ENCODE data around the gene GIT2.
"Not testable (repeated sequence)": the region's sequence is repeated elsewhere in the genome, so short reads cannot be mapped to it uniquely, and the experiment has no call there.

Gene GIT2

DNA sequence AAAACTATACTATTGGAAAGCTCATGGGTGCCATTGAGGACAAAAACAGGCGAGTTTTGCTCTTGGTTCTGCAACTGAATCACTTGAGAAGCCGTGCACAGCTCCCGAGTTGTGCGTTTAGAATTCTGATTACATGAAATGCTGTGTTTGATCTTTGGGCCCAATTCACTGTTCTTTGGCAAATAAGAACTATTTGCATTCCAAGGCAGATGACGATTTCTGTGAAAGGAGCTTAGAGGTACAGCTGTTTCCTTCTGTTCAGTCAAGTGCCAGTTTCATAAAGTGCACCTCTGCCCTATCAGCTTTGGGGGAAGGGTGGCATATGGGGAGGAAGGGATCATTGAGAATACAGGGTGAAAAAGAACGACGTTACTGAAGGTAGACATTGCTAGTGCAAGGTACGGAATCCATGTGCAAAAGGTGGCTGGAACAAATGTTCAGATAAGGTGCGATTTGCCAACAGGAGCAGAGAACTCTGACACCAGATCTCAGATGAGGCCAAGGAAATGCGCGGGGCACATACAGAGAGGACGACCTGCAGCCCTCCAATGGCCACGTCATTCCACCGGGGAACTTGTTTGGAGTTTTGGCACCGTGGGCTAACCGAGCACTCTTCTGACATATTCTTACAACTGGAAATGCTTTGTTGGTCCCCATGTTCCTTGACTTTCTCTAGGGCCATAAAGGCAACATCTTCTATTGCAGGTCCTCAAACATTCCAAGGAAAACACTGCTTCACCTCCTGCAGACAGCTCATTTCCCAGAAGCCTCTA, 66.0 kb downstream of the GIT2 start:
- Mint-ChIP-seq H3K4me1 (peaks cover 6% of the 10 kb centered on the region), H3K9me3 (no peaks in the 10 kb centered on the region), H3K27ac (peak overlapping the region; percentile 55), H3K4me3 (no peak overlapping the region), H3K36me3 (peaks cover 64% of the 10 kb centered on the region)
- no peak for DNase-seq (ENCODE audit: low spot score in 2 of 2)
- no peak for ATAC-seq

DNA sequence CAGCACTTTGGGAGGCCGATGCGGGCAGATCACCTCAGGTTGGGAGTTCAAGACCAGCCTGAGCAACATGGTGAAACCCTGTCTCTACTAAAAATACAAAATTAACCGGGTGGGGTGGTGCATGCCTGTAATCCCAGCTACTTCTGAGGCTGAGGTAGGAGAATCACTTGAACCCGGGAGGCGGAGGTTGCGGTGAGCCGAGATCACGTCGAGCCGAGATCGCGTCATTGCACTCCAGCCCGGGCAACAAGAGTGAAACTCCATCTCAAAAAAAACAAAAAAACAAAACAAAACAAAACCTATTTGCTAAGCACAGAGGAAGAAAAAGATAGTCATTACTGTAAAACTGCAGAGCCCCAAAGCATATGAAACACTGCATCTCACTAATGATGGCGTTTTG, 66.8 kb downstream of the GIT2 start:
- not testable (repeated sequence) for H3K4me3 Mint-ChIP-seq; DNase-seq (ENCODE audit: low spot score in 2 of 2); H3K27ac Mint-ChIP-seq; H3K4me1 Mint-ChIP-seq; ATAC-seq; H3K9me3 Mint-ChIP-seq
- H3K36me3 Mint-ChIP-seq: peaks cover 63% of the 10 kb centered on the region

DNA sequence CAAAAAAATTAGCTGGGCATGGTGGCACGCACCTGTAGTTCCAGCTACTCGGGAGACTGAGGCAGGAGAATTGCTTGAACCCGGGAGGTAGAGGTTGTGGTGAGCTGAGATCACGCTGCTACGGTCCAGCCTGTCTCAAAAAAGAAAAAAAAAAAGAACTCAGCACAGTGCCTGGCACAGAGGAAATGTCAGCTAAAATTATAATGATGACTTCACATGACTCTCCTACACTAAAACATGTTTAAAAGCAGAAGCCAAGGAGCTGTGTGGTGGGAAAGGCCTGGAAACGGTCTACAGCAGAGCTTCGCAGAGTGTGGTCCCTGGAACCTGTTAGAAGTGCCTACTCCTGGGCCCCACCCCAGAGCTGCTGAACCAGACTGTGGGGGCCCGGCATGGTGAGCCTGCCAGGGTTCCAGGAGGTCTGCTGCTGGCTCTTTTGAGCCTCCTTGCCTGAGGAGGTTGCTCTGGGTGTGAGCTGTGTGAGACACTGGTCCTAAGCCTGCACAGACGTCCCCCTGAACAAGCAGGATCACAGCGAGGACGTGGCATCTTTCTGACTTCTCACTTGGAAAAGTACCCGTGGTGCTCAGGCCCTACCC, 68.0 kb downstream of the GIT2 start:
- Mint-ChIP-seq H3K4me1 (peaks cover 6% of the 10 kb centered on the region), H3K27ac (no peak overlapping the region), H3K9me3 (no peaks in the 10 kb centered on the region), H3K4me3 (no peak overlapping the region), H3K36me3 (peaks cover 53% of the 10 kb centered on the region)
- ATAC-seq (no peak), DNase-seq (ENCODE audit: low spot score in 2 of 2) (no peak)

DNA sequence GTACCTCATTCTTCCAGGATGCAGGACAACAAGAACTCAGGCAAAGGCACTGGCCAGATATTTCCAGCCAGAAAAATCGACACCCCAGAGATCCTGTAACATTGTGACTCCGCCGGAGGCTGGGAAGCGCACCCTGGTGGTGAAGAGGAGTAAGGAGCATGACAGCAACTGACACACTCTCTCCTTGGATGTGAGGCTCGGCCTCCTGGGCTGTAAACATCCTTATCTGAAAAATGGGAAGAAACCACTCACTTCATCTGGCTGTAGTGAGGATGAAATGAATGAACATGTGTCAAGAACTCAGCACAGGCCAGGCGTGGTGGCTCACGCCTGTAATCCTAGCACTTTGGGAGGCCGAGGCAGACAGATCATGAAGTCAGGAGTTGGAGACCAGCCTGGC, 68.5 kb downstream of the GIT2 start:
- Mint-ChIP-seq H3K4me3 (no peak overlapping the region), H3K27ac (no peak overlapping the region), H3K9me3 (no peaks in the 10 kb centered on the region), H3K4me1 (peaks cover 6% of the 10 kb centered on the region), H3K36me3 (peaks cover 47% of the 10 kb centered on the region)
- DNase-seq (ENCODE audit: low spot score in 2 of 2) (peak in 1 of 2 donors; percentile 12), ATAC-seq (peak; percentile 65)

DNA sequence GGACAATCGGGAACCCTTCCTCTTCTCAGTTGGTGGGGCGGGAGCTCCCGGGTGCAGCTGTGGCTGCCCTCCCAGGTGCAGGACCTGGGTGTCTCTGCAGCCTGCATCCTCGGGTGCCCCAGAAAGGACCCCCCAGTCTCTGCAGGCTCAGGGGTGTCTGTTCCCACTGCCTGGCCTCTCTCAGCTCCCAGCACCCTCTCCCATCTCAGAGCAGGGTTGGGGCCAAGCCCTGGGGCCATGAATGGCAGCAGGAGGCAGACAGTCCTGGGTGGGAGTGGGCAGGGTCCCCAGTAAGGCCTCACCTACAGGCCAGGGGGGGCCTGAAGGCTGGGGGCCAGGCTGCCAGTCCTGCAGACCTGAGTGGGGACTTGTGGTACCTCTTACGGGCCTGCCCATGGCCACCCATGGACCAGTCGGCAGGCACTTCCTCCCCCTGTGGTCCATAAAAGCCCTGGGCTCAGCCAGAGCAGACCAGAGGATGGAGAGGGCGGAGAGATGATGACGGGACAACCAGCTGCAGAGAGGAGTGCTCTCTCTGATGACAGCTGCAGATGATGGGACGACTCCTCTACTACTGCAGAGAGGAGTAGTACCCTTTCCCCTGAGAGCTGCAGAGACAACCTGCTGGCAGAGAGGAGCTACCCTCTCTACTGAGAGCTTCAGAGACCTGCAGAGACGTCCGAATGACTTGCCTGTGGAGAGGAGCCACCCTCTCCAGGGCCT, 69.5 kb downstream of the GIT2 start:
- no peaks in the 10 kb centered on the region for H3K9me3 Mint-ChIP-seq
- DNase-seq (ENCODE audit: low spot score in 2 of 2) (no peak), ATAC-seq (no peak)
- H3K27ac Mint-ChIP-seq: no peak overlapping the region
- peaks cover 6% of the 10 kb centered on the region for H3K4me1 Mint-ChIP-seq
- H3K36me3 Mint-ChIP-seq: peaks cover 38% of the 10 kb centered on the region
- H3K4me3 Mint-ChIP-seq: no peak overlapping the region

DNA sequence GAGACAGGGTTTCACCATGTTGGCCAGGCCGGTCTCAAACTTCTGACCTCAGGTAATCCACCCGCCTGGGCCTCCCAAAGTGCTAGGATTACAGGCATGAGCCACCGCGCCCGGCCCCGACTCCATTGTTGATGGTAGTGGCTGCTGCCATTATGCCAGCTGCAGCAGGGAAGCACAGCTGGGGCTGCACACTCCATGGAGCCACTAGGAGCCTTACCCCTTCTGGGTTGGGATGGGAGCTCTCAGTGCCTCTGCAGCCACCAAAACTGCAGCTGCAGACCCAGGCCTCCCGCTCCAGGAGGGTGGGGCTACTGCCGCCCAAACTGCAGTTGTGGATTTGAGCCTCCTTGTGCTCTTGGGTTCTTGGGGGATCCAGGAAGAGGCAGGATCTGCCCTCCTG, 70.2 kb downstream of the GIT2 start:
- Mint-ChIP-seq H3K4me1 (peaks cover 6% of the 10 kb centered on the region), H3K4me3 (no peak overlapping the region), H3K27ac (no peak overlapping the region), H3K36me3 (peaks cover 37% of the 10 kb centered on the region), H3K9me3 (no peaks in the 10 kb centered on the region)
- ATAC-seq: no peak
- no peak for DNase-seq (ENCODE audit: low spot score in 2 of 2)

DNA sequence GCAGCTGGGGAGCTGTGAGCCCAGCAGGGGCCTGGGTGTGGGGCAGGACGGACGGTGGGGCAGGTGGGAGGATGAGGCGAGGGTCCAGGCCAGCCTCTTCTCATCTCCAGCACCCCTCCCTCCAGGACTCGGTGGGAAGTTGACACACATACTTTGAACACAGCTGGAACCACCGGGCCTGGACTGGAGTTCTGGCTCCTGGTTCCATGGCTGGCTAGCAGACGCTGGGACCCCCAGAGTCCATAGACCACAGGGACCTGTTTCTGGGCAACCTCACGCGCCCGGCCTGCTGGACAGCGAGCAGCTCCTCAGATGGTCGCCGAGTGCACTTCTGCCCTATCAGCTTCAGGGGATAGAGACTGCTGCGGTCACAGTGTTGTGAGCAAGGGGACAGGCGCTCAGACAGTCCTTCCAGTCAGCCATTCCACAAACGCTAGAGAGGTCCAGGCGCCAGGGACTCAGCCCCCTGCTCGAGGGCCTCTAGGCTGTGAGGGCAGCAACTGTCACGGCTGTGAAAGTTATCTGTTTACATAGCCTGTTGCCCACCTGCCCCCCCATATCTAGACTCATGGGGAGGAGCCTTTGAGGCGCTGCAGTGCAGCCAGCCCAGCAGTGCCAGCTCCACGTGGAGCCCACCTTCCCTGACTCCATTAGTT, 70.9 kb downstream of the GIT2 start:
- no peak for DNase-seq (ENCODE audit: low spot score in 2 of 2)
- Mint-ChIP-seq H3K36me3 (peaks cover 41% of the 10 kb centered on the region), H3K4me3 (no peak overlapping the region), H3K4me1 (peaks cover 6% of the 10 kb centered on the region), H3K9me3 (no peaks in the 10 kb centered on the region), H3K27ac (peak overlapping the region; percentile 21)
- ATAC-seq: no peak

DNA sequence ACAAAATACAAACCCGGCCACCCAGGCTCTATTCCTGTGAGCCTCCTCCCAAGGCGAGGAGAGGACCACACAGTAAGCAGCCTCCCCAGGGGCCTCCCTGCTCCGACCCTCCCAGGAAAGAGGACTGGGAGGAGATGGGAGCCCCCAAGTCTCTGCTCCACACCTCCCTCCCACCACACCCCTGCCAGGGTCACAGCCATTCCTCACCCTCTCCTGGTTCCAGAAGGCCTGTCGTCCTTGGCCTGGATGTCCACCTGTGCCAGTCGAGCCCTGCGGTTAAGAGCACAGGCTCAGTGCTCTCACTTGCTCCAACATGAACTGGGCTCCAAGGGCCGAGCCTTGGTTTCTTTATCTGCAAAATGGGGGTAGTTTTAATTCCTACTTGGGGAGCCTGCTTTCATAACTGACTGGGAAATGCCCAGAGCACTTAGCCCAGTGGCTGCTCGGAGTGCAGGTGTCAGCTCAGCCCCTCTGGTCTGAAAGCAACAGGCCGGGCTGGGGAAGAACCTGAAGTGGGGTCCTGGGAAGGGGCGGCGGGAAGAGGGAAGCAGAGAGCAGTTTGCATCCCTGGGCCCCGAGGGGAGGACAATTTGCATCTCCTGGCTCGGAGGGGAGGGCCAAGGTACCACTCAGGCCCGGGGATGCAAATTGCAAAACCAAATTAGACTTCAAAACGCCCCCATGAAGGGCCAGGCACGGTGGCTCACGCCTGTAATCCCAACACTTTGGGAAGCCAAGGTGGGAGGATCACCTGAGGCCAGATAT, 72.5 kb downstream of the GIT2 start:
- peaks cover 47% of the 10 kb centered on the region for H3K36me3 Mint-ChIP-seq
- no peak for ATAC-seq
- no peak for DNase-seq (ENCODE audit: low spot score in 2 of 2)
- no peaks in the 10 kb centered on the region for H3K9me3 Mint-ChIP-seq
- H3K4me1 Mint-ChIP-seq: peaks cover 6% of the 10 kb centered on the region
- no peak overlapping the region for H3K27ac Mint-ChIP-seq
- H3K4me3 Mint-ChIP-seq: no peak overlapping the region

DNA sequence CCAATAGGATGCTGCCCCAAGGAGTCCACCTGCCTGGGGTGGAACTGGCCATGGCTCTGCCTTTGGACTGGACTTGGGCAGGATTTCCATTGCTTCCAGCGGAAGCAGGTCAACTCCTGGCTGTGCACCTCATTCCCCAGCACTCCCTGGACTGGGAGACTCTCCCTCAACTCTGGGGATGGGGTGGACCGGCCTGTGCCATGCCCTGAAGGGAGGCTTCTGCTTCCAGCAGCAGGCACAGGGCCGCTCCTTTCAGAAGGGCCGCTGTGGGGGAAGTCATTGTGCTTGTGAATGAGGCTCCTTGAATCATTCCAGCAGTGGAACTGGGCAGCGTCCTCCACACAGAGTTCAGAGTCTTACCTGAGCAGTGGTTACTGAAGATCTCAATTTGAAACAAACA, 73.1 kb downstream of the GIT2 start:
- Mint-ChIP-seq H3K4me3 (no peak overlapping the region), H3K36me3 (peaks cover 53% of the 10 kb centered on the region), H3K9me3 (no peaks in the 10 kb centered on the region), H3K27ac (no peak overlapping the region), H3K4me1 (peaks cover 6% of the 10 kb centered on the region)
- ATAC-seq (no peak), DNase-seq (ENCODE audit: low spot score in 2 of 2) (no peak)

DNA sequence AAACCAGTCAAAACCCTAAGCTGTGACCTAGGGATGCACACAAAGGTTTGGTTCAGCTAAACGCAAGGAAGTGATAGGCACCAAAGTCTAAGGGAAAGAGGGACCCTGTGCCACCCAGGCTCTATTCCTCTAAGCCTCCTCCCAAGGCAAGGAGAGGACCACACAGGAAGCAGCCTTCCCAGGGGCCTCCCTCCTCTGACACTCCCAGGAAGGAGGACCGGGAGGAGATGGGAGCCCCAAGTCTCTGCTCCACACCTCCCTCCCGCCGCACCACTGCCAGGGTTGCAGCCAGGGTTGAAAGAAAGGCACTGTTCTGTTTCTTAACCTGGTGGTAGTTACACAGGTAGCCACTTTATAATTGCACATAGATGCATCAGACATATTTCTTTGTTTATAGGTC, 74.2 kb downstream of the GIT2 start:
- Mint-ChIP-seq H3K4me1 (no peaks in the 10 kb centered on the region), H3K4me3 (no peak overlapping the region), H3K36me3 (peaks cover 56% of the 10 kb centered on the region), H3K27ac (peak overlapping the region; percentile 67), H3K9me3 (no peaks in the 10 kb centered on the region)
- DNase-seq (ENCODE audit: low spot score in 2 of 2) (no peak), ATAC-seq (no peak)

DNA sequence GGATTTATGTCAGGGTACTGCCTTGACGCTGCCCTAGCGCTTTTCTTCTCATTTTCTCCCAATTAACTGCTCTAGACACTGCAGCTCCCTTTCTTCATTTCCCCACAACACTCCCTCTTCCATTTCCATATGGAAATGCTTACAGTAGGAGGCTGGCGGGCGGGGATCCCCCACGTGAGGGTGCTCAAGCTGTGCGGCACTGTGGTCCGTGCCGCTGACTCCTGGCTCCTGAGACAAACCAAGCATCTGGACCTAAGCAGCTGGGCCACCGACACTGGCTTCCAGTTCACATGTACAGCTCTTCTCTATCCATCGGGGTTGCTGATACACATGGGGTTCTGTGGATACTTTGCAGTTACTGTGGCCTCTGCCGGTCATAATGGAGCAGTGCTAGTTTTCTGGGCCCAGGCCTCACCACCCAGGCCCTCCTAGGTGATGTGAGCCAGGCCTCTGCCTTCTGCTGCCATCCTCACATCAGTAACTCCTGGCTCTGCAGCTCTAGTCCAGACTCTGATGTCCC, 75.8 kb downstream of the GIT2 start:
- Mint-ChIP-seq H3K27ac (peak overlapping the region; percentile 32), H3K9me3 (no peaks in the 10 kb centered on the region), H3K4me3 (no peak overlapping the region), H3K4me1 (no peaks in the 10 kb centered on the region), H3K36me3 (peaks cover 72% of the 10 kb centered on the region)
- no peak for DNase-seq (ENCODE audit: low spot score in 2 of 2)
- ATAC-seq: no peak

DNA sequence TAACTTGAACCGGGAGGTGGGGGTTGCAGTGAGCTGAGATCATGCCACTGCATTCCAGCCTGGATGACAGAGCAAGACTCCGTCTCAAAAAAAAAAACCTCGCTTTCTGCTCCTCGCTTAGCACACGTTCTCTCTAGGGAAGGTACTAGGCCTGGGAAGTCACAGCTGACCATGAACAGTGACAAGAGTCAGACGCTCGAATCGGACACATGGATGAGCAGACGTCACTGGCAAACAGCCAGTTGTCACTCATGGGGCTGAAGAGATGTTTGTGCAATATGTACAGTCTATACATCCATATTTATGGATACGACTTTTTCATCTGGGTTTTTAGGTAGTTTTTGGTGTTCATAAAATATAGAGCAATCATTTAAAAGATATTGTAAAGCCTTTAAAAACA, 76.7 kb downstream of the GIT2 start:
- ATAC-seq: no peak
- Mint-ChIP-seq H3K27ac (no peak overlapping the region), H3K9me3 (no peaks in the 10 kb centered on the region), H3K4me1 (no peaks in the 10 kb centered on the region), H3K4me3 (no peak overlapping the region), H3K36me3 (peaks cover 69% of the 10 kb centered on the region)
- DNase-seq (ENCODE audit: low spot score in 2 of 2): no peak

DNA sequence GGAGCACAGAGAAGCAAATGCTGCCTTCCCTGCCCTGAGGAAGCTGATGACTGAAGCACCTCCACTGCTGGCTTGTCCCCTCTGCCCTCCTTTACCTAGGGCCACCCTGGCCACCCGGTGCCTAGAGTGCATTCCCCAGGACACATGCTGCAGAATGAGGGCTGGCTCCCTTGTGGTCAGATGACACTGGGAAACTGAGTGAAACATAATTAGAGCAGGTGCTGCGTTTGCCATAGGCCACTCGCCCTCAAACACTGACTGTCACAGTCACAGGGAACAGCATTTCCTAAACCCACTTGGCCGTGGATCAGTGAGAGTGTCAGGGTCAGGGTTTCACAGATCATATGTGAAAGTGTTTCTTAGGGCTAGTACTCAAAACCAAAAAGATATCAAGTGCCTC, 80.1 kb downstream of the GIT2 start:
- H3K9me3 Mint-ChIP-seq: no peaks in the 10 kb centered on the region
- H3K4me1 Mint-ChIP-seq: no peaks in the 10 kb centered on the region
- peak overlapping the region; percentile 85 for H3K27ac Mint-ChIP-seq
- ATAC-seq: no peak
- H3K36me3 Mint-ChIP-seq: peaks cover 94% of the 10 kb centered on the region
- no peak for DNase-seq (ENCODE audit: low spot score in 2 of 2)
- H3K4me3 Mint-ChIP-seq: no peak overlapping the region

DNA sequence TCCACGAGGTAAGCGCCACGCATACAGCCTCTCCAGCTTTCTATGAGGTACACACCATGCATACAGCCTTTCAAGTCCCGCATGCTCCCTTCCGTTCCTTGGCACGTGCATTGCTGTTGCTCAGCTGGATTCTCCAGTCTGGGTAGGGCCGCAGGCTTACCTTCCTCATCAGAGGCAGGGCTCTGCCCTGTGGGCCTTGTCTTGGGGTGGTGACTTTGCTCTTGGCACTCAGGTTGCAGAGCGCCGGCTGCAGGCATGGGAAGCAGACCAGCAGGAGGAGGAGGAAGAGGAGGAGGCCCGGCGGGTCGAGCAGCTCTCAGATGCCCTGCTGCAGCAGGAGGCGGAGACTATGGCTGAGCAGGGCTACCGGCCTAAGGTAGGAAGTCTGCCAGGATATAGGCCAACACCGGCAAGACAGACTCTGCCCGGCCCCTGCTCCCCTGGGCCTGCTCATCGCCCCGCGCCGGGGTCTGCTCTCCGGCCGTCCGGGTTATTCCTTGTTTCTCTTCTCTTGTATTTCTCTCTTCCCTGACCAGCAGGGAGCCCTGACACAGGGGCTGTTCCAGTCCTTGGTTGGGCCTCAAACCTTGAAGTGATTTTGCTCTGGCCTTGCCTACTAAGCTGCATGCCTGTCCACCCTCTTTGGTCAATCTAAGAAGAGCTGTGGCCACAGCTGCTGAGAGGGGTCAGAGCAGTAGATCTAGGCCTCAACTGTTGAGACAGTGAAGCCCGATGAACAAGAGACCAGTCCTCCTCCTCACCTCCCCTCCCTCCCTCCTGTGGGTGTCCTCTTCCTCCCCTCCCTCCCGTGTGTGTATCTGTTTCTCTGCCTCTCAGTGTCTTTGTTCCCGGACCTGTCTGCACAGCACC, 80.8 kb downstream of the GIT2 start:
- no peak for DNase-seq (ENCODE audit: low spot score in 2 of 2)
- H3K9me3 Mint-ChIP-seq: no peaks in the 10 kb centered on the region
- peaks cover 94% of the 10 kb centered on the region for H3K36me3 Mint-ChIP-seq
- H3K4me3 Mint-ChIP-seq: no peak overlapping the region
- H3K4me1 Mint-ChIP-seq: no peaks in the 10 kb centered on the region
- H3K27ac Mint-ChIP-seq: peak overlapping the region; percentile 85
- no peak for ATAC-seq

Measured in stimulated activated effector memory CD8-positive, alpha-beta T cell treated with anti-CD3 and anti-CD28 coated beads, Interleukin-12 subunit alpha, Interleukin-12 subunit beta, amount 100 ng/mL, for 72 hours (primary cell).